Frontal cortex (tissue), 4 donors: ENCODE results near the gene ZFPL1. TPM values are rescaled to one million over a fixed set of nuclear protein-coding genes. Genes with fewer than 3 reads are reported as not detected.

Source experiments
- DNase-seq, 2 donors: peaks; one replicate each; pipeline ENCODE4 v3.0.0; 2012; ENCODE audit warnings: low spot score in 2 of 2
- FAIRE-seq: peaks from 2 replicates; lab custom pipeline; 2012; peaks lifted over from hg19 to GRCh38; lab: Jason Lieb, UNC
- total RNA-seq: library from RNA; depleted of rRNA; stranded (reverse); fragments of >200 nt; gene quantifications from one replicate; pipeline ENCODE4 v1.2.3, GENCODE V29; 2014
- donor health status: control.
- donor health status: control.
- donor health status: control.

Gene ZFPL1
- total RNA-seq, 1 donor from 2014 or later: 11.8 TPM

- DNase-seq: no peak
- no peak for FAIRE-seq
Observed at GRCh38 chr11:65087216-65087615, 3.2 kb downstream of the ZFPL1 start.

- no peak for DNase-seq
- no peak for FAIRE-seq
Observed at GRCh38 chr11:65087827-65088226, 3.8 kb downstream of the ZFPL1 start.

- no peak for FAIRE-seq
- DNase-seq: no peak
Observed at GRCh38 chr11:65089621-65090020, 5.6 kb downstream of the ZFPL1 start.

- no peak for FAIRE-seq
Observed at GRCh38 chr11:65090628-65091027, 6.6 kb downstream of the ZFPL1 start.

GRCh38 chr11:65095427-65095826 is 11.4 kb downstream of the ZFPL1 start:
- FAIRE-seq: no peak
- DNase-seq: no peak

More at GRCh38 chr11:65090628-65091027, 6.6 kb downstream of the ZFPL1 start:
- DNase-seq: peak in 1 of 2 donors; percentile 53

- peak; percentile 82 to 91 for DNase-seq
- no peak for FAIRE-seq
Observed at GRCh38 chr11:65095974-65096806, 12.2 kb downstream of the ZFPL1 start, which contains the start of gene VPS51. Gene VPS51, plus strand, starts transcription at chr11:65096214. Its CDS starts 37 bp downstream, at chr11:65096251.

- no peak for DNase-seq
- no peak for FAIRE-seq
Observed at GRCh38 chr11:65096926-65097325, 12.9 kb downstream of the ZFPL1 start.

- DNase-seq (no peak), FAIRE-seq (no peak)
Observed at GRCh38 chr11:65100674-65101350, 16.8 kb downstream of the ZFPL1 start.

GRCh38 chr11:65102142-65103095 is 18.4 kb downstream of the ZFPL1 start:
- DNase-seq (peak in 1 of 2 donors; percentile 57), FAIRE-seq (no peak)

GRCh38 chr11:65103476-65103875 is 19.5 kb downstream of the ZFPL1 start:
- no peak for DNase-seq
- no peak for FAIRE-seq

- FAIRE-seq (no peak), DNase-seq (no peak)
Observed at GRCh38 chr11:65104628-65105027, 20.6 kb downstream of the ZFPL1 start.

GRCh38 chr11:65107078-65107477 is 23.1 kb downstream of the ZFPL1 start:
- FAIRE-seq (no peak), DNase-seq (no peak)

GRCh38 chr11:65107751-65108468 is 23.9 kb downstream of the ZFPL1 start:
- FAIRE-seq (no peak), DNase-seq (no peak)

- no peak for DNase-seq
- no peak for FAIRE-seq
Observed at GRCh38 chr11:65108469-65109123, 24.6 kb downstream of the ZFPL1 start.

- FAIRE-seq: no peak
- no peak for DNase-seq
Observed at GRCh38 chr11:65109231-65110198, 25.5 kb downstream of the ZFPL1 start.

- DNase-seq: peak; percentile 88 to 90
- no peak for FAIRE-seq
Observed at GRCh38 chr11:65110354-65110861, 26.4 kb downstream of the ZFPL1 start.

GRCh38 chr11:65111159-65111743 is 27.2 kb downstream of the ZFPL1 start:
- FAIRE-seq: no peak

More at GRCh38 chr11:65111159-65111743, 27.2 kb downstream of the ZFPL1 start:
- no peak for DNase-seq
